ENCODE data around the gene PFN4.

DNA sequence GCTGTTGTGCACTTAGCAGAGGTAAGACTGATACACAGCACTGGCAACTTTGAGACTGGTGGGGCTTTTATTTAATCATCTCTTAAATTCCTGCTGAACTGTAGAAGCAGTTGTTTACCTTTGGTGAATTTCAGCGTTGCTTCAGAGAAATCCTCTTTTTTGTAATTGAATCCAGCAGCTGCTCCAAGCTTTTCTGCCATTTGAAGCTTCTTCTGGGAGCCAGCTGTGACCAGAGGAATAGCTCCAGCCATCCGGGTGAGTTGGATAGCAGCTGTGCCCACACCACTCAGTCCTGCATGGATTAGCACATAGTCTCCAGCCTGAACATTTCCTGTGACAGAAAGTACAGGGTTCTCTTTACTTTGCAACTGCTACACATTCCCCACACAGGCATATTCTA lies 42.4 kb downstream of the PFN4 start:
- TF ChIP-seq, protein P1, sequence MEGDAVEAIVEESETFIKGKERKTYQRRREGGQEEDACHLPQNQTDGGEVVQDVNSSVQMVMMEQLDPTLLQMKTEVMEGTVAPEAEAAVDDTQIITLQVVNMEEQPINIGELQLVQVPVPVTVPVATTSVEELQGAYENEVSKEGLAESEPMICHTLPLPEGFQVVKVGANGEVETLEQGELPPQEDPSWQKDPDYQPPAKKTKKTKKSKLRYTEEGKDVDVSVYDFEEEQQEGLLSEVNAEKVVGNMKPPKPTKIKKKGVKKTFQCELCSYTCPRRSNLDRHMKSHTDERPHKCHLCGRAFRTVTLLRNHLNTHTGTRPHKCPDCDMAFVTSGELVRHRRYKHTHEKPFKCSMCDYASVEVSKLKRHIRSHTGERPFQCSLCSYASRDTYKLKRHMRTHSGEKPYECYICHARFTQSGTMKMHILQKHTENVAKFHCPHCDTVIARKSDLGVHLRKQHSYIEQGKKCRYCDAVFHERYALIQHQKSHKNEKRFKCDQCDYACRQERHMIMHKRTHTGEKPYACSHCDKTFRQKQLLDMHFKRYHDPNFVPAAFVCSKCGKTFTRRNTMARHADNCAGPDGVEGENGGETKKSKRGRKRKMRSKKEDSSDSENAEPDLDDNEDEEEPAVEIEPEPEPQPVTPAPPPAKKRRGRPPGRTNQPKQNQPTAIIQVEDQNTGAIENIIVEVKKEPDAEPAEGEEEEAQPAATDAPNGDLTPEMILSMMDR (IDR thresholded peaks at IDR 0.05): no peak
- TF ChIP-seq YY1 (IDR thresholded peaks at IDR 0.05; ENCODE audit: low read depth) (no peak), EP300 (IDR thresholded peaks at IDR 0.05; ENCODE audit: borderline replicate concordance in 1 of 2, low read depth in 1 of 2, low read length in 1 of 2) (no peak), FOXJ3 (CRISPR knock-in tag; IDR thresholded peaks at IDR 0.05) (no peak), POLR2AphosphoS5 (IDR thresholded peaks at IDR 0.05; ENCODE audit: low read depth, low read length) (no peak), GATA2 (CRISPR knock-in tag; IDR thresholded peaks at IDR 0.05) (no peak), NFIC (IDR thresholded peaks at IDR 0.05; ENCODE audit: borderline replicate concordance) (no peak), RAD21 (IDR thresholded peaks at IDR 0.05; ENCODE audit: low read length) (no peak), TCF12 (IDR thresholded peaks at IDR 0.05) (no peak)
- TF ChIP-seq, protein P2, sequence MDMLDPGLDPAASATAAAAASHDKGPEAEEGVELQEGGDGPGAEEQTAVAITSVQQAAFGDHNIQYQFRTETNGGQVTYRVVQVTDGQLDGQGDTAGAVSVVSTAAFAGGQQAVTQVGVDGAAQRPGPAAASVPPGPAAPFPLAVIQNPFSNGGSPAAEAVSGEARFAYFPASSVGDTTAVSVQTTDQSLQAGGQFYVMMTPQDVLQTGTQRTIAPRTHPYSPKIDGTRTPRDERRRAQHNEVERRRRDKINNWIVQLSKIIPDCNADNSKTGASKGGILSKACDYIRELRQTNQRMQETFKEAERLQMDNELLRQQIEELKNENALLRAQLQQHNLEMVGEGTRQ (IDR thresholded peaks at IDR 0.05; ENCODE audit: borderline replicate concordance, low read depth, low read length): no peak
- TF ChIP-seq, protein P3, sequence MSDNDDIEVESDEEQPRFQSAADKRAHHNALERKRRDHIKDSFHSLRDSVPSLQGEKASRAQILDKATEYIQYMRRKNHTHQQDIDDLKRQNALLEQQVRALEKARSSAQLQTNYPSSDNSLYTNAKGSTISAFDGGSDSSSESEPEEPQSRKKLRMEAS (IDR thresholded peaks at IDR 0.05; ENCODE audit: low read depth): no peak

All from SK-N-SH (cell line).